NCI-H748 (cell line): Measurements from ENCODE around the gene TMEM200C.
"Not testable (repeated sequence)": the region's sequence is repeated elsewhere in the genome, so short reads cannot be mapped to it uniquely, and the experiment has no call there.

Experiments
- DNase-seq: peaks from one replicate; lab custom pipeline; 2025; ENCODE audit not compliant: unreplicated experiment; lab: John Stamatoyannopoulos, UW

Gene TMEM200C

DNA sequence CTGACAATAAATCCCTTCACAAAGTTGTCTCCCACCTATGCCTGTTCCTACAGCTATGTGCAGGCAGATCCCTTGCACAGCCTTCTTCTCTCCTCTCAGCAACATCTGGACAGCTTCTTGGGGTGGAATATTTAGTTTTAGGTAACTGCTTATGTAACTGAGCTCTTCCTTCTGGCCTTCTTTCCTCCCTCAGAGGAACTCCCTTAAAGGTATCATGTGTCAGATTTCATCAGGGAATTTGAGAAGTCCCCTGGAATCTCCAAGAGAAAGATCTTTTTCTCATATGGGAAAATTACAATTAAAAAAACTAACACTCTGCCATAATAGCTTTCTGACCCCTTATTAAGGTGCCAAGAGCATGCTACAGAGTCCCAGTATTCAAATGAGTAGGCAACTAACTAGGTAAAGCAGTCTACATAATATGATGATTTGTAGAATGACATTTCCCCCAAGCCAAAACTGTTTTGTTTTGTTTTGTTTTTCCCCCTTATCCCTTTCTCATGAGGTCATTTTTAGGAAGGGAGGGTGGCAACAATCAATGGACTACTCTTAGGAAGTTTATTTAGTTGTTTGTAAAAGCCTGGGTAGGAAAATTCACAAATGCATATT, 2.4 kb downstream of the TMEM200C start:
- no peak for DNase-seq

DNA sequence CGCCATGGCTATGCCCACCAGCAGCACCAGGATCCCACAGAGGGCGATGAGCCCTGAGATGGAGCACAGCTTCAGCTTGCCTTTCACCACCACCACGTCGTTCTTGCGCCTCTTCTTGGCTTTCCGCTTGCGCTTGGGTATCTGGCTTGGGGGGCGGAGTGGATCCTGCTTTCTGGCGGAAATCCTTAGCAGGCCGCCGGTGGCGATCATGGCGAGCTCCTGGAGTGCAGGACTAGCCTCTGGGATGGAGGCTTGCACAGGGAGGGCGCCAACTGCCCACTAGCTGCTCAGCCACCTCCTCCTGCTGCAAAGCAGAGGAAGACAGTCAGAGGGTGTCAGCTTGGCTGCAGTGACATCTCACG, 3.5 kb downstream of the TMEM200C start:
- DNase-seq, result peak; percentile 28

DNA sequence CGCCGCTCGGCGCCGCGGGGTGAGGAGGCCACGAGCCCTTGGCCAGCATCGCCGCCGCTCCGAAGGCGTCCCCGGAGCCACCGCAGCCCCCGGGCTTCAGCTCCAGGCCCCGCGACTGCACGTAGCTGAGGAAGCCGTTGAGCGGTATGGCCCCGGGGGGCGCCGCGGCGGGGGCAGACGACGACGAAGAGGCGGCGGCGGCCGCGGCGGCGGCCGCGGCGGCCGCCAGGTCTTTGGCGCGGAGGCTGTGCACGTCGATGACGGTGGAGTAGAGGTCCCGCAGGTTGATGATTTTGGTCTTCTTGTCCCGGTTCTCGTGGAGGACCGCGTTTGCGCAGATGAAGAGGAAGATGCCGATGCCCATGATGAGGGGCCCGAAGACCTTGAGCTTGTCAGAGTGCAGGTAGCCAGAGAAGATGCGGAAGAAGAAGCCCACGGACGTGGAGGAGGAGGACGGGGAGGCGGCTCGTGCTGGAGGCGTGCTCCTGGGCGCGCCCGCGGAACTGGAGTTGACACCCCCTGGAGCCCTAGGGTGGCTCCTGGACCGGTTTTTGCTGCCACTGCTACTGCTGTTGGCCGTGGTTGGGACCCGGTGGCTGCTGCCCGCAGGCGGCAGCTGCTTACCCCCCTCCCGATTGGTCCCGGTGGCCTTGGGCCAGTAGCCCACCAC, 4.0 kb downstream of the TMEM200C start:
- peak; percentile 68 for DNase-seq

DNA sequence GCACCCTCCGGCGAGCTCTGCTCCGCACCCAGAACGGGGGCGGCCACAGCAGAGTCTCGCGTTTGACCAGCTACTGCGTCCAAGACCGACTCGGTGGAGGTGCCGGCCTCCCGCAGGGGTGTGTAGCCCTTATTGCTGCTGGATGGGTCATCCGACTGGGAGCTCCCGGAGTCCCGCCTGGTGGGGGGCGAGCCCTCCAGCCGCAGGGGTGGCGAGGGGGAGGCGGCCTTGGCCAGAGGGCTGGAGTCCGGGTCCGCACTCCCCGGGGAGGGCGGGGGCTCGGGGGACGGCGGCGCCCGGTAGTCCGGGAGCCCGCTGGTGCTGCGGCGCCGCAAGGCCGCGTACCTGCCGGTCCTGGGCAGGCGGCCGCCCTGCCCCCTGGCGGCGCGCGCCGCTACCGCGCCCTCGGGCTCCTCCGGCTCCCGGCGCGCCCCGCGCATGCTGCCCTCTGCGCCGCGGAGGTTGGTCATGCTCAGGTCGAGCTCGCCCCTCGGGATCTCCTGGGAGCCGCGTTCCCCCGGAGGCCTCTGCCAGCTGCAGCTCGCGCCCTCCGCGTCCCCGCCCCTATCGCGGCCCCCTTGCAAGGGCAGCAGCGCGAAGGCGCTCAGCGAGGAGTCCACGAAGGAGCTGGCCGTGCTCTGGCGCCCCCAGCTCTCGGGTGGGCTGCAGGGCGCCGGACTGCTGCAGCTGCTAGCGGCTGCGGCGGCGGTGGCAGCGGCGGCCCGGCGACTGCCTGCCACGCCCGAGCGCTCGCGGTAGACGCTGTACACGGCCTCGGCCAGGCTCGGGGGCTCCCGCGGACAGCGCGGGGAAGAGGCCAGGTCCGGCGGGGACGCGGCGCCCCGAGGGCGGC, 4.8 kb downstream of the TMEM200C start:
- DNase-seq, result peak; percentile 83

DNA sequence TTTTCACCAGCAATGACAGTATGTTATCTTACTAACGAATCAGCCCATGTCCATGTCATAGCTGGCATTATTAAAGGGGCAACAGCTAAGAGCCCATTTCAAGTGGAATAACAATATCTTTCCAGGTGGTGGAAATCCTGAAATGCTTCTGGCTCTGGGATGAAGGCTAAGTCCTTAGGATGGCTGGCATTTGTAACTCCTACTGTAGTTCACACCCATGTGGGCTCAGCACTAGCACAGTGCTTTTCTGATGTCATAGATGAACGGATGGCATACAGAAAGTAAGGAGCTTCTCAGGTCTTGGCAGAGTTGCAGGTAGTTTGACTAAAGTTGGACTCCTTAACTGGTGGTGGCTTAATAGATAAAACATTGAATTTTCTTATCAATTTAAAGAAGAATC, 10.0 kb downstream of the TMEM200C start:
- DNase-seq, result no peak

DNA sequence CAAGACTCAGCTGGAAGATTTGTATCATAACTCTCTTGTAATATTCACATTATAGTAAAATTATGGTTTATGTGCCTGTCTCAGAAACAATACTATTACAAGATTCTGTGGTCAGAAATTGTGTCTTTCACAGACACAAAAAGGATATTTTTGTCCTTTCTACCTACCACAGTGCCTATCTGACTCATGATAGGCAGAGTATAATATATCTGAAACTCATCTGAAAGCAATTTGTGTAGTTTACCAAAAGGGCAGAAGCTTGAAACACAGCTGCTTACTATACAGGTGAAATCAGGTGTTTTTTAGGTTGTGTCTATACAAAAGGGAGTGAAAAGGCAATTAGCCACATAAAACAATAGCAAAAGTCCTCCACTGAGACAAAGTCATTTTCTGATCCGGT, 10.9 kb downstream of the TMEM200C start:
- no peak for DNase-seq

DNA sequence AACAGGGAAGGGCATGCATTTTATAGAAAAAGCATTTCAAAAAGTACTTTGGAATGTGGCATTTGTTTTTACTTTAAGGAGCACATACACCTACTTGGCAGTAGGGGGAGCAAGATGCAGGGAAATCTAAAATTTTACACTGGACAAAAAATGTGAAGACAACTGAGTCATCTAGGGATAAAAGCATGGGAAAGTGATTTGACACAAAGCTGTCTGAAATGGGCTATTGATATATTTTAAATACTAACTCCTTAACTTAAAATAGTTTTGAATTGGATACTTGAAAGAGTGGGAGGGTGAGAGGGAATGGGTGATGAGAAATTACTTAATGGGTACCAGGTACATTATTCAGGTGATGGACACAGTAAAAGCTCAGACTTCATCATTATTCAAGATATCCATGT, 15.8 kb downstream of the TMEM200C start:
- DNase-seq, result peak; percentile 35

DNA sequence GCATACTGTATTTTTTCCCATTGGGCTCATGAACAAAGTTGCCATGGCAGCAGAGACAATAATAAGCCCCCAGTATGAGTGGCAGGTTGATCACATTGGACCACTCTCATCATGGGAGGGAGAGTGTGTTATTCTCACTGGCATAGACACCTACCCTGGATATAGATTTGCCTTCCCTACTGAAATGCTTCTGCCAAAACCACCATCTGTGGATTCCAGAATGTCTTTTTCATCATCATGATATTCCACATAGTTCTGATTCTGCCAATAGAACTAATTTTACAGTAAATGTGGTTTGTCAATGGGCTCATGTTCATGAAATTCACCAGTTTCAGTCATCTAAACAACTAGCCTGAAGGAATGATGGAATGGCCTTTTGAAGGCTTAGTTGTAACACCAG, 18.4 kb downstream of the TMEM200C start:
- DNase-seq, result no peak

DNA sequence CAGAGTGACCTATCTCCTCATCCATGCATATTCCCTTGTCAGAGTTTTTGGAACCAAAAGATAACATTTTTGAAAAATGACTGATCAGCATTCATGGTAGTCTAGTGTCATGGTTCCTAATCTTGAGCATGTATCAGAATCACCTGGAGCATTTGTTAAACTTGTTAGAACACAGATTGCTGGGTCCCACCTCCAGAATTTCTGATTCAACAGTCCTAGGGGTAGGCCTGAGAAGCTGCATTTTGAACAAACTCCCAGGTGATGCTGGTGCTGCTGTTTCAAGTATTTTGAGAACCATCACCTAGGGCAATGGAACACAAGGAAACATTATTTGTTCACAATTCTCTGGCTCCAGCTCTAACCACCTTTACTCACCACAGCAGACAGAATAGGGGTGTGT, 21.0 kb downstream of the TMEM200C start:
- no peak for DNase-seq

DNA sequence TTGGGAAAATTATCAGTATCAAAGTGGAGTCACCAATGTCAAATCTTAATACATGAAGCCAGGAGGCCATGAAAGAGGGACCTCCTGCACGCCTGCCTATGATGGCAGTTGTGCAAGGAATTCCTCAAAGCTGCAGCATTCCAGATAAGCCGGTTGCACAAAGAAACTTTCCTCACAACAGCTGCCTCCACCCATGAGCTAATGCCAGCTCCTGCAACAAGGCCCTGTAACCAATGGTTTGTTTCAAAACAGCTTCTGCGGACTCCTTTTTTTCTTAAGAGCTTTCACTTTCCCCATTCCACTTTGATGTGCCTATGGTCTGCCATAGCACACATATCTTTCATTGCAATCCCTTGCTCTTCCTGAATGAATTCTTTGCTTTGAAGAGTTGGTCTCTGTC, 22.4 kb downstream of the TMEM200C start:
- no peak for DNase-seq

DNA sequence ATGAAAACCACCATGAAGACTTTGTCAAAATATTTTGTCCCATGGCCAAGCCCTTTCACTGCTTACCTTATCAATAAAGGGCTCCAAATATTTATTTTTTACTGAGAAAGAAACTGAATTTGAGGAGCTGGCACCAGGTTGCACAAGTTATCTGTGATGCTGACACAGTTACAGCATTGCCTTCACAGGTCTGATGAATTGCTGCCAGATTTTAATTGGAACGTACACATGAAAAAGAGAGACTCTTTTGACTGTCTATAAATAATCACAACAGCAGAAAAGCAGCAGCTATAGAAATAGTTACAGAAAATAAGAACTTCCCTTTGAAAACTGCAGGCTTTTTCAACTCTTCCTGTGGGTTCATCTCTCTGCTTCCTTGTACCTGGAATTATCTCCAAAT, 23.9 kb downstream of the TMEM200C start:
- DNase-seq, result no peak

DNA sequence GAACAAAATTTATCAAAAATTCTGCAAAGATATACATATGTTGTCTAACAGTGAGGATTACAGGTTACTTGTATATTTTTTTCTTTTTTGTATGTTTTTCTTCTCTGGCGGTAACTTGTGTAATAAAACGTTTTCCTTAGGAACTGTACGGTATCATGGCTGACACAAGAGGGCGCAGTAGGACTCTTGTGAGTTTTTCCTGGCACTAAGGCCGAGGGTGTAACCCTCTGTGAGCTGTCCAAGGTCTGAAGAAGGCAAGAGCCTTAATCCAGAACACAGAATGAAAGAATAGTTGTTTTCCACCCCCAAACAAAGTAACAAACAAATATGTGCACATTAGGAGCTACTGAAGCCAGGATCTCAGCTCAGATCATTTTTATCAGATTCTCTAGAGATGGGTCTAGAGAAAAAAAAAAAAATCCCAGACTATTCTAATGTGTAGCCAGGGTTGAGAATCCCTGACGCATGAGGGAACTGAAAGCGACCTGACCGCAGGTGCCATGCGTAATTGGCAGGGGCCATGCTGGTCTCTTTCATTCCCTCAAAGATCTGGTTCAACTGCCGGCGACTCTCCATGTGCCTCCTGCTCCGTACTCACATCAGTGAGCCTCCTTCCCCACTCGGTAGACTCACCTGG, 27.0 kb downstream of the TMEM200C start:
- DNase-seq, result peak; percentile 78

DNA sequence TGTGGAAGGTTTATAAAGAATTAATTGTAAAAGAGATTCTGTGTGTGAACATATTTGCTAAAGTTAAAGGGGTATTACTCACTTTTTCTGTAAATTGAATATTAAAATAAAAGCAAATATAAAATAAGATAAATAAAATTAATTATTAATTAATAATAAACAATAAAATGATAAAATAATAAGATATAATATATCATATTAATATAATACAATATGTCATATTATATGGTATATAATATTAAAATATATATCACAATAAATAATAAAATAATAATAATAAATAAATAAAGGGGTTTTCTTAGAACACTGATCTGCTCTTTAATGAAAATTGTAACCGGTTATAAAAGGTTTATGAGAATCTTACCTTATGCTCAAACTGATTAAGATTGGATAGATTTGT, 29.8 kb downstream of the TMEM200C start:
- DNase-seq, result no peak

DNA sequence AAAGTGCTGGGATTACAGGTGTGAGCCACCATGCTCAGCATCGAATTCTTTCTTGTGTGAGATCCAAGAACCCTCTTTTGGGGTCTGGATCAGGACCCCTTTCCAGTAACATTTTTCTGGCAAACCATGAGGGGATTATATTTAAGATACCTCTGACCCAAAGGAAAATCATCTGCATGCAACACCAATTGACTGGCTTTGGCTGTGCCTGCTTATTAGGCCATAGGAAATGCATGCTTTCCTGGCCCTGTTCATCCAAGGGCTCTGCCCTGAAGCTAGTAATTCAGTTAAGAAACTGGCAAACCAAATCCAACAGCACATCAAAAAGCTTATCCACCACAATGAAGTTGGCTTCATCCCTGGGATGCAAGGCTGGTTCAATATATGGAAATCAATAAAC, 33.2 kb downstream of the TMEM200C start:
- not testable (repeated sequence) for DNase-seq

DNA sequence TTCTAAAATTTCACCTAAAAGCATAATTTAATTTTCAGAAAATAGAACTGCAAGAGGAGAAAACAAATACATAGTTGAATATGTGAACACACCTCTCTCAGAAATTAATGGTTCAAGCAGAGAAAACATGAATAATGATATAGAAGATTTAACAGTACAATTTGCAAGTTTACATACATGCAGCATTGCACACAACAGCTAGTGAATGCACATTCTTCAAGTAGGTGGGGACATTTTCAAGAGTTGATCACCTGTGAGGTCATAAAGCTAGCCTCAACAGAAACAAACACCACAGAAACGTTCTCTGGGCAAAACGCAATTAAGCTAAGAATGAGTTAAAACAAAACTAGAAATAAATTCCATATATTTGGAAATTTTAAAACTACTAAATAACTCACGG, 38.1 kb downstream of the TMEM200C start:
- DNase-seq, result no peak

DNA sequence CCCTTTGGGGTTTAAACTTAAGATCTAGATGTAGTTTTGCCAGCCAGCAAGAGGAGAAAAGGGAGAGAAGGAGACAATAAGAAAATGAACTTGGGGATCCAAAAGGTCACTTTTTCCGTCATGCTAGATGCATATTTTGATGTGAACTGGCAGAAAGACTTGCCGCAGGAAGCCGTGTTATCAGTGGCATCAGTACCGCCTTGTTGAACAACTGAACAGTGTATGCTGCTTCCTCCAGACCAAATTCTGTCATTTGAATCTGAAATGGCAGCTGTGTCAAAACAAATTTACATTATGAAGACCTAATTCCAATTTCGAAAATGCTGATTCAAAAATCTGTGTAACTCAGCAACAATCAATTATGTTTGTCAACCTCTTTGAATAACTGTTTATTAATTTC, 42.1 kb downstream of the TMEM200C start:
- DNase-seq, result no peak

DNA sequence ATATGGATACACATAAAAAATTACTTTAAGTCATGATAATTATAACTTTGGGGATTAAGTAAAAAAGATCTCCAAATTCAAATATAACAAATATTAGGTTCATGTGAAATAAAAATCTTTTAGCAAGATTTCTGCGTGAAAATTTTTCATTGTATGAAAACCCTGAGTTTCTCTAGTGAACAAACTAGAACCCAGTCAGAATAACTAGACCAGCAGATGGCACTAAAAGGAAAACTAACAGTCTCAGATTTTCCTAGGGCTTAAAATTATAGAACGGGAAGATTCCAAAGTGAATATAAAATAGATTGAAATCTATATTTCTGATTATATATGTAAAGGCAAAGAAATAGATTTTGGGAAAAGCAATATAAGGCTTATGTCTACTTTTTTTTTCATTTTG, 43.3 kb downstream of the TMEM200C start:
- DNase-seq, result peak; percentile 21

DNA sequence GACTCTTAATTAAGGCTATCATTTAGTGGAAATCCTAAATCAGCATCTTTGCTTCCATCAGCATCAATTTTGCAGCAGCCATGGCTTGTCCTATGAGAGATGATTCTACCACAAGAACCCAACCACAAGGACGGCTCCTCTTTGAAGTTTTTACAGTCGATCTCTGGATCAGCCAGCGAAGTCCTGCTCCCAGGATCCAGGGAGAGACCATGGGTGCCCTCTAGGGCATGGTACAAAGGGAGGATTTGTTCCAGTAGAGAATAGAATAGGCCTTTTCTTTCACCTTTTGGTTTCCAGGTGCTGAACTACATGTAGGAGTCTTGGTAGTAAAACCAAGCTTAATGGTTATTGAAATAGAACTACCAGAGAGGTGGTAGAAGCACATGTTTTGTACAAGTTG, 52.7 kb downstream of the TMEM200C start:
- no peak for DNase-seq

DNA sequence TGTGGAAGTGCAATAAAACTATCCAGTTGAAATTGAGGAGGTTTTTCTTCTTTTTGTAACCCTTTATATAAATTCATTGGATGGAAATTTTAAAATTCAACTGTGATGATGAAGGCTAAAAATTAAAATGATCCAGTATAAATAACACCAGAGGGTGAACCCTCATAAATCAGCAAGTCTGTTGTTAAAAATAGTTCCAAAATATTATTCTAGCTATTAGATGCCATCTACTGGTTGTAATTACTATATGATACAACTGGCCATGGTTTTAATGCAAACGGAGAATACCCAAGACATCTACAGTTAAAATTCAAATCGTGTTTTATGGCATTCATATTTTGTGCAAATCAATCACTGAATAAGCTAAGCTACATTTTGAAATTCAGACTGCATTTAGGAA, 53.8 kb downstream of the TMEM200C start:
- DNase-seq, result no peak

DNA sequence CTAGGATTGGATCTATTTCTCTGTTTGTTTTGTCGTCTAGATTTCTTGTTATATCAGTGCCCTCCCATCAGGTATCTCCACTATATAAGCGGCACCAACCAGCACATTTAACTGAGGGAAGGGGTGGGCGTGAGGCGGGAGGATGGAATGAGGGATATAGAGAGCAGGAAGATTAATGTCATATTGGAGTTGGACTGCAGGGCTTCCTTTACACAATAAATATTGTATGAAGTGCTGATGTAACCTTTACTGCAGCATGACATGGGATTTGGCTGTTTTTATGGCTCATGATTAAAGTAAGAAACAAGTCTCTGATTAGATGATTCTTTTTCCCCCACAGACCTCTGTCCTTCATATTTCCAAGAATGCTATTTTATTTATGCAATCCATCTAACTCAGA, 54.8 kb downstream of the TMEM200C start:
- DNase-seq, result no peak

DNA sequence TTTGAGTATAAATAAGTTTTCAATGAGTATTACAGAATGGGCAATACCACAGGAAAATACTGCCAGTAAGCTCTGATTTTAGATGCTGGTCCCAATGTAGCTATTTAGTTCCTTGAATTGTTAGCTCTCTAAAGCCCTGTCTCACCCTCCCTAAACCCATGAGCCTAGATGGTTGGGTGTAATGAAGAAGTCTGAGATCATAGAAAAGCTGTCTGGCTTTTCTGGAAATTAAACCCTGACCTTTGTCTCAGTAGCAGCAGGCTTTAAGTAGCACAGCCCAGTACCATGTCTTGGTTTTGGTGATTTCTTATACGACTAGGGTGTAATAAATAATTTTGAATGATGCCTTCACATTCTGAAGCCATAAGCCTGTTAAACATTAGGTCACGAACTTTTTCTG, 55.3 kb downstream of the TMEM200C start:
- DNase-seq, result no peak

DNA sequence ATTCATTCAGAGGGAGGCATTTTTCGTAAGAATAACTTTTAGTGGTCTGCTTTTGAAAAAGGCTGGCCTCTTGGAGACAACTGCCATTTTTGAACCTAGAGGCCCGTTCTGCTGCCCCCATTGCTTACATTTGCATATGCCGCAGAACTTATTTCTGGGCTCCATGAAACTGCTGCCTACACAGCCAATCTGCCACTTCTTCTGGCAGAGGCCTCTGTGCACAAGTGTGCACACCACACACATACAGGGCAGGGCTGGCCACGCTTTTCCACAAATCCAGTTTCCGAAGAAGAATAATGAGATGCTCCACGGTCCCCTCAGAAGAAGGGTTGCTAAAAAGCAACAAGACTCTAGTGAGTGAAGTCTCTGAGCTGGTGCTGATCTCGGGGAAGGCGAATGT, 56.2 kb downstream of the TMEM200C start:
- no peak for DNase-seq
